ENCODE results near the gene EFCAB9.

DNA sequence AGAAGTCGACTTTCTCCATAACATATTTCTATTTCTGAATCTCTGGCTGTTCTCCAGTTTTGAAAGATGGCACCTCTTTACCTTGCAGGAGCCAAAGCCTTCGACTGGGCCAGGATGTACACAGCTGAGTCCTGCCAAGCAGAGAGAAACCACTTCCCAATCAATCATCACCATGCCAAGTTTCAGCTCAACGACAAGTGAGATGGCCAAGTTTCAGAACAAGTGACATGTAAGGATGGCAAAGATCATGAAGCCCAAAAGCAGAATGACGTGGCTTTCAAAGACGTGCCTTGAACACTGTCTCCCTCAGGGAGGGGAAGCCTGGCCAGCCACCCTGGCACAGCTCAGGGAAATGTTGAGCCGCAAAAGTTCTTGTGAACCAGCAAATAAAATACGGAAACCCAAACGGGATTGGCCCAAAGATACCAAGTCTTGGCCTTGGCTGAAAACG lies 23.7 kb upstream of the EFCAB9 start:
- TF ChIP-seq FOXM1 (IDR thresholded peaks at IDR 0.05; ENCODE audit: borderline replicate concordance), result no peak
- no peak for TF ChIP-seq BHLHE40 (IDR thresholded peaks at IDR 0.05; ENCODE audit: borderline replicate concordance)
- no peak for TF ChIP-seq SP1 (IDR thresholded peaks at IDR 0.05)
- no peak for TF ChIP-seq NFRKB (IDR thresholded peaks at IDR 0.05)
- TF ChIP-seq, protein P1, sequence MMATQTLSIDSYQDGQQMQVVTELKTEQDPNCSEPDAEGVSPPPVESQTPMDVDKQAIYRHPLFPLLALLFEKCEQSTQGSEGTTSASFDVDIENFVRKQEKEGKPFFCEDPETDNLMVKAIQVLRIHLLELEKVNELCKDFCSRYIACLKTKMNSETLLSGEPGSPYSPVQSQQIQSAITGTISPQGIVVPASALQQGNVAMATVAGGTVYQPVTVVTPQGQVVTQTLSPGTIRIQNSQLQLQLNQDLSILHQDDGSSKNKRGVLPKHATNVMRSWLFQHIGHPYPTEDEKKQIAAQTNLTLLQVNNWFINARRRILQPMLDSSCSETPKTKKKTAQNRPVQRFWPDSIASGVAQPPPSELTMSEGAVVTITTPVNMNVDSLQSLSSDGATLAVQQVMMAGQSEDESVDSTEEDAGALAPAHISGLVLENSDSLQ (IDR thresholded peaks at IDR 0.05), result no peak
- TF ChIP-seq ZNF384 (IDR thresholded peaks at IDR 0.05), result no peak
